D721Med (cell line): Measurements from ENCODE around the gene LIMS4.
"Not testable (repeated sequence)": the region's sequence is repeated elsewhere in the genome, so short reads cannot be mapped to it uniquely, and the experiment has no call there.

Source experiments
- DNase-seq: peaks from one replicate; pipeline ENCODE4 v3.0.0; 2011; ENCODE audit warnings: low spot score; ENCODE audit not compliant: insufficient read length
- FAIRE-seq: peaks from 2 replicates; lab custom pipeline; 2011; peaks lifted over from hg19 to GRCh38; lab: Jason Lieb, UNC

Gene LIMS4

GRCh38 chr2:110455080-110455670 lies 17.4 kb downstream of the LIMS4 start:
- not testable (repeated sequence) for DNase-seq, FAIRE-seq

DNA sequence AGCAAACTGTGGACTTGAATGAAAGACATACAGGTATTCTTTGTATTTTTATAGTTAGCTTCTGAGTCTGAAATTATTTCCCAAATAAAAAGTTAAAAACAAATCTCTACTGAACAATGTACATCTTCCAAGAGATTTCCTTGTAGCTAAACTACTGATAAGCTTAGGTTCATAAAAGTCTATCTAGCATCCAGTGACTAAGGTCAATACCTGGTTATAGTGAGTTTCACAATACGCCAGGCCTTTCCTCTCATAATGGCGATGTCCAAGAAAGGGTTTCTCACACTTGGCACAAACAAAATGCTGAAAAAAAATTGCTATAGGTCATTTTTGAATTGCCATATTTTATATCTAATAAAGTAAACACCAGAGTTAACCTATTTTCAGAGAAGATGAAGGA lies 21.7 kb downstream of the LIMS4 start:
- DNase-seq, FAIRE-seq: not testable (repeated sequence)

DNA sequence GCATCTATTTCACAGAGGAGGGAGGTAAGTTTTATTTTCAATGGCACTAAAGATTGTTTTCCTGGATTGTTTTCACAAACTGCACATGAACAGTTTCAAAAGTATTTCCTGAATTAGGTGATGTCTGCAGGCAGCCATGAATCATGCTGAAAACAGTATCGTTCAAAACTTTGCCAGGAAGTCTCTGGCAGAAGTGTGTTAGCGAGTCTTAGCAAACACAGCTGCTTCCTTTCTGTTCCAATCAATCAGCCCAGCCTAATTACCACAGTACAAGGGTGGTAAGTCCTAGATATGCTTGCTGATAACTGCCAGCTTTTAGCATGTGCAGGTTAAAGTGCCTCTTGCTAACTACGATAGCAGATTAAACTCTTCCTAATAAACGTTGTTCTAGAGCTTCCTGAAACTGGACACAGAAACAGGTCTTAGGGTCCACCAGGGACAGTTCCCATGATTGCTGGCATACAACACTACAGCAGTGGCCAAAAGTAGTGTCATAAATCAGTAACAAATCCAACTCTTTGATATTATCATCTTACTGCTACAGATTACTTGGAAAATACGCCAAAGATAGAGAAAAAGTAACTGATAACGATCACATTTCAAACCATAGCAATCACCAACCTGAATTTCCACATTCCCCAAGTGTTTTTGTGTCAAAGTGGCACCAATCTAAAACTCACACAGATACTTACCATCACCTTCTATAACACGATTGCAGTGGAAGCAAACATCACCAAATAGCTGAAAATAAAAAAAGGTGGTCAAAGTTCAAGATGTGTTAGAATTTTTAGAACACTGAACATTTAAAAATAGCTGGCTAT lies 23.3 kb downstream of the LIMS4 start:
- not testable (repeated sequence) for FAIRE-seq, DNase-seq

DNA sequence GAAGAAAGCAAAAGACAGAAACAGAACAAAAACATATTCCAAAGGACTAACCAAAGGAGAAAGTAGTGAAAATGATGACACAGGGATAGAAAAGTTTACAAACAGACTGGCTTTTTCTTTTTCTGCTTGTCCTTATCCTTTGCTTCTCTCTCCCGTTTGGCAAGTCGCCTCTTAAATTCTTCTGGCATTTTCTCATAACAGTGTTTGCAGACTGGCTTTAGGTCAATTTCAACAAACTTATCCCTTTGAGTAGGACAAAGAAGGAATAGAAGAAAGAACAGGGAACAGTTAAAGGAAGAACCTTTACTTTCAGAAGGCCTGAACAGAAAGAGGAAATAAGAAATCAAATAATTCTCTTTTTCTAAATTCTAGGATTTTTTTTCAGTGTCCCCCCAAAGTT lies 26.0 kb downstream of the LIMS4 start:
- DNase-seq, FAIRE-seq: not testable (repeated sequence)

DNA sequence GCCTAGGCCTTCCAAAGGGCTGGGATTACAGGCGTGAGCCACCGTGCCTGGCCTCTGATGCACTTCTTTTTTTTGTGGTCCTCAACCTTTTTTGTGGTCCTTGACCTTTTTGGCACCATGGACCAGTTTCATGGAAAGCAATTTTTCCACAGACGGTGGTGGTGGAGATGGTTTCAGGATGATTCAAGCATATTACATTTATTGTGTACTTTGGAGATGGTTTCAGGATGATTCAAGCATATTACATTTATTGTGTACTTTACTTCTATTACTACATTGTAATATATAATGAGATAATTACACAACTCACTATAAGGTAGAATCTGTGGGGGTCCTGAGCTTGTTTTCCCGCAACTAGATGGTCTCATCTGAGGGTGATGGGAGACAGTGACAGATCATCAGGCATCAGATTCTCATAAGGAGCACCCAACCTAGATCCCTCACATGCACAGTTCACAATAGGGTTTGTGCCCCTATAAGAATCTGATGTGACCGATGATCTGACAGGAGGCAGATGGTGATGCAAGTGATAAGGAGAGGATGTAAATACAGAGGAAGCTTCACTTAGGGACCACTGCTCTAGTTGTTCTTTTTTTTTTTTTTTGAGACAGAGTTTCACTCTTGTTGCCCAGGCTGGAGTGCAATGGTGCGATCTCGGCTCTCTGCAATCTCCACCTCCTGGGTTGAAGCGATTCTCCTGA lies 29.2 kb downstream of the LIMS4 start:
- not testable (repeated sequence) for FAIRE-seq, DNase-seq

GRCh38 chr2:110441905-110442304 lies 30.7 kb downstream of the LIMS4 start:
- not testable (repeated sequence) for DNase-seq, FAIRE-seq

GRCh38 chr2:110434565-110434964 lies 38.1 kb downstream of the LIMS4 start:
- not testable (repeated sequence) for FAIRE-seq, DNase-seq

DNA sequence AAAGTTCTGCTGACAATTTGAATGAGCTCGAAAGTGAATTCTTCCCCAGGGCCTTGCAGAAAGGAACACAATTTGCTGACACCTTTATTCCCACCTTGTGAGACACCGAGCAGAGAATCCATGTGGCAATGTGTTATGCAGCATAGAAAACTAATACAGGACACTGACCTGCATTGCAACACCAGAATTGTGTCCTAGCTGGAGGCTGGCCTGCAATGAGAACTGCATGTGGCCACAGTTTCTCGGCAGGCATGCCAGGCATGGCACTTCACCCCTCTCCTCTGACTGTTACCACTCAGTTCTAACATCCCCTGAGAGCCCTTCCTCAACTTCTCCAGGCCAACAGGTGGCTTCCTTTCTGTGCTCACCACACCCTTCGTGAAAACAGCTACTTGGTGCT lies 46.9 kb downstream of the LIMS4 start:
- FAIRE-seq, DNase-seq: not testable (repeated sequence)

DNA sequence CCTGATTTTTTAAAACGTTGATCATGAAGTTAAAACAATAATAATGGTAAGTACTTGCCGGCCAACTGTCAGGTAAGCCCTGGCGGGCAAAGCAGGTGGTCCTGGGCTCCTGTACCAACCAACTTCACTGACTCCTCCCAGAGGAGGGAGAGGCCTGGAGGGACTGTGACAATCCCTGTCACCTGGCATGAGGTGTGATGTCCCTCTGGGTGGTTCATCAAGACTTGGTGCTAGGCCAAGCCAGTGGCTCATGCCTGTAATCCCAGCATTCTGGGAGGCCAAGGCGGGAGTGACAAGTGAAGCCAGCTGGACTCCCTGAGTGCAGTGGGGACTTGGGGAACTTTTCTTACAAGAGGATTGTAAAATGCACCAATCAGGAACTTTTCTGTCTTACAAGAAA lies 48.2 kb downstream of the LIMS4 start:
- not testable (repeated sequence) for DNase-seq, FAIRE-seq

- FAIRE-seq, DNase-seq: not testable (repeated sequence)
Measured at GRCh38 chr2:110423574-110423962, 49.0 kb downstream of the LIMS4 start.

GRCh38 chr2:110422852-110423573 lies 49.6 kb downstream of the LIMS4 start:
- FAIRE-seq, DNase-seq: not testable (repeated sequence)

DNA sequence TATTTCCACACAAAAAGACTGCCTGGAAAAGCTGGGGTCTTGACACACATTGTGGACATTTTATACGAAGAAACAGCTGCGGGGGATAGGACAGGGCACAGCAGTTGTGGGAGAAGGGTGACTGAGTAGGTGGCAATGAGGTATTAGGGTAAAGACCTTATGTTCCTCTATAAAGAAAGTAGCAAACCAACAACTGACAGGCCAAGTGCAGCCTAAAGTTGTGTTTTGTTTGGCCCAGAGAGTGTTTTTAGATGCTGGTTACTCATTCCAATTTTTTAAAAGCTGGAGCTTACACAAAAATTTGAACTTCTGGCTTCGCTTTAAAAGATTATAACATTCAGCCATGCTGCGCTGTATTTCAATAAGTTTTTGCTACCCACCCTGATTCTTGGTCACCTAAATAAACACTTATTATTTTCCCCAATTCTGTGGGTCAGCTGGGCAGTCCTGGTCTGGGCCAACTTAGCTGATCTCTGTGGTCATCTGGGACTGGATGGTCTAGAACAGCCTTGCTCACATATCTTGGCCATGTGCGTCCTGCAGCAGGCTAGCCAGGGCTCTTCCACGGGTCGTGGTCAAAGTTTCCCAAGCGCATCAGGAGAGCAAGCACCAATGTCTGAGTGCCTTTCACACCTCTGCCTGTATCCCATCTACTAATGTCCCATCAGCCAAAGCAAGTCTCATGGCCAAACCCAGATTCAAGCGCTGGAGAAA lies 51.8 kb downstream of the LIMS4 start:
- not testable (repeated sequence) for FAIRE-seq, DNase-seq

DNA sequence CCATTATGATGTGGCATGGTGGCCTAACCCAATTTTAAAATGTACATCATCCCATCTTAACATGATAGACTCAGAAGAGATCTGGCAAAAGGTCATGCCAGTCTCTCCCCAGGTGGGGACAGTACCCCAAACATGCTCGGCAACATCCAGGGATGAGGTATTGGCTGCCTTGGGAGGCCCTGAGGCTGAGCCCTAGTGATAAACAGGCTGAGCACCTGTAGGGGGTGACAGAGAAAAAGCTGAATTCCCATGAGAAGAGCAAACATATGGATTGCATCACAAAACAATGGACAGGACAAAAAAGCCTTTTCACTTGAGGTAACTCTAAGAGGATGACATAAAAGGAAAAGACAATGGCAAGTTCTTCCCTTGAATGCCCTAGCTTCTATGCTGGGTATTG lies 65.5 kb downstream of the LIMS4 start:
- FAIRE-seq, result not testable (repeated sequence)

GRCh38 chr2:110404988-110405387 lies 67.6 kb downstream of the LIMS4 start:
- not testable (repeated sequence) for FAIRE-seq, DNase-seq

More for the DNA sequence above, 65.5 kb downstream of the LIMS4 start:
- not testable (repeated sequence) for DNase-seq

GRCh38 chr2:110404246-110404645 lies 68.4 kb downstream of the LIMS4 start:
- not testable (repeated sequence) for DNase-seq, FAIRE-seq

- not testable (repeated sequence) for FAIRE-seq, DNase-seq
Measured at GRCh38 chr2:110401001-110401618, 71.5 kb downstream of the LIMS4 start.

- FAIRE-seq, DNase-seq: not testable (repeated sequence)
Measured at GRCh38 chr2:110399378-110399777, 73.2 kb downstream of the LIMS4 start.

DNA sequence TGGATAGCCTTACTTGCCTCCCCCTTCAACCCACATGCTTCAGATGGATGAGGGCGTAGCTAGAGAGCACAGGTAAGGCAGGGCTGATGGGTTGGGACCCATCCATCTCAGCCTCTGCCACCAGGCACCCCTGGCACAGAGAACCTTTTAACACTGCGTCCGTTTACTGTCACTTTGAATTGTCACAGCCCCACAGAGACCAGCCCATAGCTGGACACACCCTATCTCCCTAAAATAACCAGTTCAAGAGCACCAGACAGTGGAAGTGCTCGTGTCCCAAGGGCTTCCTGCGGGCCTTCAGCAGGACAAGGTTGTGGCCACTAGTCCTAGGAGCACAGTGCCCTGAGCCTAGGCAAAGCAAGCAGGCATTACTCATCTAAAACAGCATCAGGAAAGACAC lies 76.6 kb downstream of the LIMS4 start:
- DNase-seq, FAIRE-seq: not testable (repeated sequence)
